ENCODE measurements around the gene PTCHD1.

GRCh38 chrX:23327104-23327503 is 7.5 kb upstream of the PTCHD1 start:
- TF ChIP-seq CTCF (IDR thresholded peaks at IDR 0.05; ENCODE audit: poor library complexity) (no peak), EZH2 (IDR thresholded peaks at IDR 0.05; ENCODE audit: borderline replicate concordance) (no peak), EZH2phosphoT487 (IDR thresholded peaks at IDR 0.05; ENCODE audit: low read depth, severe bottlenecking, unreplicated experiment) (no peak)
